Hepatocyte (in vitro differentiated cells): ENCODE data around the gene RNF166. TPM values are rescaled to one million over a fixed set of nuclear protein-coding genes. Genes with fewer than 3 reads are reported as not detected.

ENCODE experiments used
- DNase-seq: peaks from one replicate; pipeline ENCODE4 v3.0.0-alpha.2; 2016; ENCODE audit warnings: low spot score
- H2AFZ ChIP-seq: fragments of 200-600 bp; sonication (generic); 2 replicates; pipeline ENCODE4 v1.6.0; 2016; ENCODE audit warnings: antibody characterized with exemption, mild to moderate bottlenecking
- H3K27ac ChIP-seq: fragments of 200-600 bp; sonication (generic); 2 replicates; pipeline ENCODE4 v1.5.1; 2016; ENCODE audit warnings: mild to moderate bottlenecking
- H3K27me3 ChIP-seq: fragments of 200-600 bp; sonication (generic); 2 replicates; pipeline ENCODE4 v1.6.1; 2016
- H3K36me3 ChIP-seq: fragments of 200-600 bp; sonication (generic); replicated peaks from 2 replicates; pipeline ENCODE4 v1.5.1; 2016; ENCODE audit warnings: low read depth; ENCODE audit not compliant: insufficient read depth
- H3K4me1 ChIP-seq: fragments of 200-600 bp; sonication (generic); 2 replicates; pipeline ENCODE4 v1.5.1; 2016; ENCODE audit warnings: mild to moderate bottlenecking, moderate library complexity; ENCODE audit not compliant: insufficient read depth
- H3K4me2 ChIP-seq: fragments of 200-600 bp; sonication (generic); 2 replicates; pipeline ENCODE4 v1.6.0; 2016
- H3K4me3 ChIP-seq: fragments of 200-600 bp; sonication (generic); 2 replicates; pipeline ENCODE4 v1.5.1; 2016; ENCODE audit warnings: mild to moderate bottlenecking
- H3K79me2 ChIP-seq: fragments of 200-600 bp; sonication (generic); 2 replicates; pipeline ENCODE4 v1.6.0; 2017; ENCODE audit warnings: mild to moderate bottlenecking
- H3K9me2 ChIP-seq: fragments of 200-600 bp; sonication (generic); replicated peaks from 2 replicates; pipeline ENCODE4 v1.6.0; 2017; ENCODE audit warnings: mild to moderate bottlenecking; ENCODE audit not compliant: insufficient read depth
- H3K9me3 ChIP-seq: fragments of 200-600 bp; sonication (generic); 2 replicates; pipeline ENCODE4 v1.5.1; 2016; ENCODE audit warnings: low read depth, mild to moderate bottlenecking
- H4K20me1 ChIP-seq: fragments of 200-600 bp; sonication (generic); 2 replicates; pipeline ENCODE4 v1.6.0; 2016; ENCODE audit warnings: mild to moderate bottlenecking; ENCODE audit not compliant: insufficient read depth, poor library complexity, severe bottlenecking
- CTCF ChIP-seq: fragments of 200-600 bp; sonication (generic); IDR thresholded peaks from 2 replicates; pipeline ENCODE4 v1.5.1; 2016; ENCODE audit warnings: antibody characterized with exemption, mild to moderate bottlenecking; ENCODE audit not compliant: poor library complexity
- EZH2 ChIP-seq: fragments of 200-600 bp; sonication (generic); IDR thresholded peaks from 2 replicates; pipeline ENCODE4 v1.6.1; 2016; ENCODE audit warnings: antibody characterized with exemption, mild to moderate bottlenecking, borderline replicate concordance
- EZH2phosphoT487 ChIP-seq: fragments of 200-600 bp; sonication (generic); IDR thresholded peaks from one replicate; pipeline ENCODE4 v1.6.1; 2018; ENCODE audit warnings: antibody characterized with exemption, mild to moderate bottlenecking, low read depth, moderate library complexity; ENCODE audit not compliant: unreplicated experiment, severe bottlenecking
- WGBS: methylation state at CpG from one replicate; pipeline ENCODE4 v1.1.6; 2016; ENCODE audit warnings: low lambda C conversion rate; ENCODE audit errors: missing lambda C conversion rate; 5-methylcytosine and 5-hydroxymethylcytosine counted together
- polyA plus RNA-seq: library from polyadenylated mRNA; unstranded; fragments of >200 nt; fragmentation: Nextera tagmentation; extraction: Ambion mirVana; gene quantifications from 2 replicates; pipeline ENCODE4 v1.2.1, GENCODE V29; 2016
- total RNA-seq: library from RNA; depleted of rRNA; stranded (reverse); fragments of >200 nt; gene quantifications from 2 replicates; pipeline ENCODE4 v1.2.3, GENCODE V29; 2014

RNF166 gene
- total and polyA plus RNA-seq, 2 experiments from 2014 or later: 10.1 to 16.8 TPM

DNA sequence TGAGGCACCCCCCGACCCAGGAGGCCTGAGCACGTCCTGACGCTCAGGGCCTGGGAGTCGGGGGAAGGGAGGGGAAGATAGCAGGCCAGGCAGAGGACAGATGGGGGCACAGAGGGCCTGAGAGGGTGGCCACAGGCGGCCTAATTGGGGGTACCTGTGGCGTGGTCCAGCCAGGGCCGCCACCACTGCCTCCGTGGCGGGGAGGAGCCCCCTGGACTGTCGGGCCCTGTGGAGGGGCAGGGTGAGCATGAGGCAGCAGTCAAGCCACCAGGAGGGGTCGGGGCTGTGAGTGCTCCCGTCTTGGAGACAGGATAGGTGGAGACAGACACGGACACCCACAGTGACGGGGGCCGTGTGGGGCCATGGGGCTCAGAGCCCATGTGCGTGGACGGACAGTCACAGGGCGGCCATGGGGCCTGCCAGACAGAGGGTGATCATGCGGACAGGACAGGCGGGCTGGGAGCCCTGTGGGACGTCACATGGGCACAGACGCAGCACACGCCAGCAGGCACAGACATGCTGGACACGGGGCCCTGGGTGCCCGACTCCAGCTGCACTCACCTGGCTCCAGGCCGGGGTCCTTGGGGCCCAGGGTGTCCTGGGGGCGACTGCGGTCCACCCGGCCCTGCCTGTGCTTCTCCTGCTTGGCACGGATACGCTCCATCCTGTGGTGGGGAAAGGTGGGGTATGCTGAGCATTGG, 18.8 kb upstream of the RNF166 start:
- H3K9me2 ChIP-seq: no peaks in the 10 kb centered on the region
- no peaks in the 10 kb centered on the region for H3K27me3 ChIP-seq
- no peak overlapping the region for H3K4me3 ChIP-seq
- H3K4me2 ChIP-seq: no peak overlapping the region
- no peak for DNase-seq
- H4K20me1 ChIP-seq: no peaks in the 10 kb centered on the region
- no peaks in the 10 kb centered on the region for H3K36me3 ChIP-seq
- H3K79me2 ChIP-seq: no peaks in the 10 kb centered on the region
- no peak overlapping the region for H2AFZ ChIP-seq
- 91% methylated on average over 27 of the region's 31 CpGs for WGBS
- TF ChIP-seq EZH2phosphoT487 (no peak), EZH2 (no peak), CTCF (no peak)
- no peaks in the 10 kb centered on the region for H3K9me3 ChIP-seq
- no peaks in the 10 kb centered on the region for H3K4me1 ChIP-seq
- no peak overlapping the region for H3K27ac ChIP-seq

- 99% methylated on average over 17 of the region's 17 CpGs for WGBS
- no peak overlapping the region for H3K27ac ChIP-seq
- no peaks in the 10 kb centered on the region for H3K79me2 ChIP-seq
- no peaks in the 10 kb centered on the region for H3K4me1 ChIP-seq
- no peaks in the 10 kb centered on the region for H3K27me3 ChIP-seq
- TF ChIP-seq EZH2: no peak
- no peak for TF ChIP-seq EZH2phosphoT487
- TF ChIP-seq CTCF: no peak
- H3K4me3 ChIP-seq: no peak overlapping the region
- no peaks in the 10 kb centered on the region for H4K20me1 ChIP-seq
- H3K9me2 ChIP-seq: no peaks in the 10 kb centered on the region
- H3K36me3 ChIP-seq: no peaks in the 10 kb centered on the region
- no peak for DNase-seq
- no peak overlapping the region for H2AFZ ChIP-seq
- H3K4me2 ChIP-seq: no peak overlapping the region
- H3K9me3 ChIP-seq: no peaks in the 10 kb centered on the region
Observed at GRCh38 chr16:88723911-88724310, 17.7 kb upstream of the RNF166 start.

GRCh38 chr16:88723507-88723887, 17.3 kb upstream of the RNF166 start:
- Histone ChIP-seq H4K20me1 (no peaks in the 10 kb centered on the region), H3K36me3 (no peaks in the 10 kb centered on the region), H3K27ac (no peak overlapping the region), H3K79me2 (no peaks in the 10 kb centered on the region), H2AFZ (no peak overlapping the region), H3K9me2 (no peaks in the 10 kb centered on the region), H3K4me1 (no peaks in the 10 kb centered on the region), H3K27me3 (no peaks in the 10 kb centered on the region), H3K9me3 (no peaks in the 10 kb centered on the region), H3K4me3 (no peak overlapping the region), H3K4me2 (no peak overlapping the region)
- no peak for TF ChIP-seq CTCF
- no peak for TF ChIP-seq EZH2
- no peak for TF ChIP-seq EZH2phosphoT487
- 91% methylated on average over 7 of the region's 8 CpGs for WGBS
- no peak for DNase-seq
